HepG2 (cell line): ENCODE results near the gene MAP3K8.

Source experiments
- ASH2L ChIP-seq: fragments of 300-600, 200-600 bp; sonication (generic); IDR thresholded peaks from 2 replicates; pipeline ENCODE4 v1.7.0; 2017; ENCODE audit warnings: low read depth, mild to moderate bottlenecking, moderate library complexity, mixed read lengths, low read length; ENCODE audit not compliant: insufficient read length
- BRCA1 ChIP-seq: sonication (generic); formaldehyde crosslinking; IDR thresholded peaks from 2 replicates; pipeline ENCODE4 v1.4.0; 2020; ENCODE audit warnings: missing genetic modification reagents
- CTCF ChIP-seq: sonication (generic); formaldehyde crosslinking; IDR thresholded peaks from 2 replicates; pipeline ENCODE4 v1.5.0; 2020; ENCODE audit warnings: mild to moderate bottlenecking, missing genetic modification reagents, moderate library complexity
- ELF1 ChIP-seq: sonication (generic); formaldehyde crosslinking; IDR thresholded peaks from 2 replicates; pipeline ENCODE4 v1.4.0; 2020; ENCODE audit warnings: missing genetic modification reagents
- KDM4B ChIP-seq: sonication (generic); formaldehyde crosslinking; IDR thresholded peaks from 2 replicates; pipeline ENCODE4 v1.4.0; 2020; ENCODE audit warnings: missing genetic modification reagents
- TCF7 ChIP-seq: sonication (generic); IDR thresholded peaks from 2 replicates; pipeline ENCODE4 v1.6.1; 2016; ENCODE audit warnings: antibody characterized with exemption, low read depth
- ZNF83 ChIP-seq: sonication (generic); formaldehyde crosslinking; IDR thresholded peaks from 2 replicates; pipeline ENCODE4 v1.4.0; 2020; ENCODE audit warnings: missing genetic modification reagents, mild to moderate bottlenecking, borderline replicate concordance
- TF ChIP-seq, protein P1 (sequence below): sonication (generic); formaldehyde crosslinking; IDR thresholded peaks from 2 replicates; pipeline ENCODE4 v1.8.1; 2023; ENCODE audit warnings: missing genetic modification reagents, inconsistent platforms, borderline replicate concordance

GRCh38 chr10:30430544-30431298, 3.3 kb upstream of the MAP3K8 start:
- TF ChIP-seq TCF7 (no peak), CTCF (CRISPR knock-in tag) (no peak), ASH2L (no peak), ELF1 (no peak), ZNF83 (CRISPR knock-in tag) (no peak), BRCA1 (CRISPR knock-in tag) (no peak), KDM4B (CRISPR knock-in tag) (no peak)
- TF ChIP-seq, protein P1, sequence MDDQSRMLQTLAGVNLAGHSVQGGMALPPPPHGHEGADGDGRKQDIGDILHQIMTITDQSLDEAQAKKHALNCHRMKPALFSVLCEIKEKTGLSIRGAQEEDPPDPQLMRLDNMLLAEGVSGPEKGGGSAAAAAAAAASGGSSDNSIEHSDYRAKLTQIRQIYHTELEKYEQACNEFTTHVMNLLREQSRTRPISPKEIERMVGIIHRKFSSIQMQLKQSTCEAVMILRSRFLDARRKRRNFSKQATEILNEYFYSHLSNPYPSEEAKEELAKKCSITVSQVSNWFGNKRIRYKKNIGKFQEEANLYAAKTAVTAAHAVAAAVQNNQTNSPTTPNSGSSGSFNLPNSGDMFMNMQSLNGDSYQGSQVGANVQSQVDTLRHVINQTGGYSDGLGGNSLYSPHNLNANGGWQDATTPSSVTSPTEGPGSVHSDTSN (CRISPR knock-in tag) = no peak
